DOHH2 (cell line): Measurements from ENCODE around the gene FRYL.

Experiments used
- H3F3A ChIP-seq: fragments of 200-600 bp; sonication (generic), shearing (Covaris generic); 2 replicates; pipeline ENCODE4 v1.6.0; 2016; ENCODE audit warnings: antibody characterized with exemption, mild to moderate bottlenecking; ENCODE audit not compliant: control insufficient read depth, insufficient read depth
- H3K27ac ChIP-seq: fragments of 200-600 bp; sonication (generic); 2 replicates; pipeline ENCODE4 v1.5.1; 2014; ENCODE audit warnings: low read depth, mild to moderate bottlenecking, low read length, moderate library complexity
- H3K27me3 ChIP-seq: fragments of 200-600 bp; sonication (generic); 2 replicates; pipeline ENCODE4 v1.6.1; 2014; ENCODE audit warnings: mild to moderate bottlenecking, low read length, mixed read lengths; ENCODE audit not compliant: control insufficient read depth
- H3K36me3 ChIP-seq: fragments of 200-600 bp; sonication (generic); 2 replicates; pipeline ENCODE4 v1.6.1; 2014; ENCODE audit warnings: mild to moderate bottlenecking, low read length, moderate library complexity, mixed read lengths; ENCODE audit not compliant: control insufficient read depth
- H3K4me1 ChIP-seq: fragments of 200-600 bp; sonication (generic); 2 replicates; pipeline ENCODE4 v1.6.1; 2014; ENCODE audit warnings: mild to moderate bottlenecking, low read length, mixed read lengths; ENCODE audit not compliant: control insufficient read depth
- H3K4me2 ChIP-seq: fragments of 200-600 bp; sonication (generic); 2 replicates; pipeline ENCODE4 v1.6.0; 2014; ENCODE audit warnings: mild to moderate bottlenecking, low read length, moderate library complexity
- H3K4me3 ChIP-seq: fragments of 200-600 bp; sonication (generic); 2 replicates; pipeline ENCODE4 v1.5.1; 2014; ENCODE audit warnings: mild to moderate bottlenecking, low read length, mixed read lengths
- H3K79me2 ChIP-seq: fragments of 200-600 bp; sonication (generic); 2 replicates; pipeline ENCODE4 v1.6.1; 2014; ENCODE audit warnings: mild to moderate bottlenecking, low read length, mixed read lengths; ENCODE audit not compliant: control insufficient read depth
- H3K9me2 ChIP-seq: fragments of 200-600 bp; sonication (generic); replicated peaks from 2 replicates; pipeline ENCODE4 v1.6.1; 2014; ENCODE audit warnings: mild to moderate bottlenecking, low read length, mixed read lengths; ENCODE audit not compliant: control insufficient read depth
- H3K9me3 ChIP-seq: fragments of 200-600 bp; sonication (generic); 2 replicates; pipeline ENCODE4 v1.6.1; 2014; ENCODE audit warnings: antibody characterized with exemption, low read length, mixed read lengths; ENCODE audit not compliant: control insufficient read depth, insufficient read depth
- H4K20me1 ChIP-seq: fragments of 200-600 bp; sonication (generic); 2 replicates; pipeline ENCODE4 v1.6.0; 2014; ENCODE audit warnings: low read depth, mild to moderate bottlenecking, antibody characterized with exemption, low read length, moderate library complexity; ENCODE audit not compliant: control insufficient read depth, insufficient read depth
- EZH2phosphoT487 ChIP-seq: fragments of 200-600 bp; sonication (generic); IDR thresholded peaks from 2 replicates; pipeline ENCODE4 v1.6.1; 2017; ENCODE audit warnings: borderline replicate concordance, mild to moderate bottlenecking, antibody characterized with exemption, low read length, moderate library complexity, mixed read lengths
- TF ChIP-seq, protein P1 (sequence below): fragments of 200-600 bp; sonication (generic); IDR thresholded peaks from one replicate; pipeline ENCODE4 v1.5.1; 2014; ENCODE audit warnings: antibody characterized with exemption, mild to moderate bottlenecking, low read depth, low read length; ENCODE audit not compliant: poor library complexity, severe bottlenecking

Gene FRYL

DNA sequence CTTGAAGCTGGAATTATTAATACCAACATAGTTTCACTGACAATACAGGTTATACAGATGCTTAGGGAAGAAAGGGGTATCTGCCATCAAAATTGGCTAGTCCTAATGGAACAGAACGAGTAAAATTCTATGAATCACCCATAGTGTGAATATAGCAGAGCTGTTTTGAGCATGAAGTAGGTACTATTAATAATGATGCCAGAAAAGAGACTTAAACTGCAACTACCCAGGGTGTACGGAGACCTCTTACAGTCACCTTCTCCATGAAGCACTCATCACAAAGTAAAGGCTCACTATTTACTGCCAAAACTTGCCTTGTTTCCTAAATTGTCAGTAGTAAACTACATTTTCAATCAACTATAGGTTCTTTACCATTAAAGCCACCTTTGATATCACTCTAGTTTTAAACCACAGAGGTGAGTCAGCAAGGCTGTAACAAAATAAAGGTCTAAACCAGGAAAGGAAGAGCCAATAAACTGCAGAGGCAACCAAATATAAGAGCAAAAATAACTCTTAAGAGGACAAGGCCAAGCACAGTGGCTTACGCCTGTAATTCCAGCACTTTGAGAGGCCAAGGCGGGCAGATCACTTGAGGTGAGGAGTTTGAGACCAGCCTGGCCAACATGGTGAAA lies 114.4 kb downstream of the FRYL start:
- Histone ChIP-seq H3K4me3 (no peak overlapping the region), H3K9me2 (no peaks in the 10 kb centered on the region), H3K4me2 (no peak overlapping the region), H3K79me2 (peaks cover 28% of the 10 kb centered on the region), H3K4me1 (no peaks in the 10 kb centered on the region), H4K20me1 (no peaks in the 10 kb centered on the region), H3K27me3 (no peaks in the 10 kb centered on the region), H3F3A (no peaks in the 10 kb centered on the region), H3K27ac (no peak overlapping the region), H3K36me3 (peaks cover 2% of the 10 kb centered on the region; the same call in 1 of the 2 replicates), H3K9me3 (no peaks in the 10 kb centered on the region)
- TF ChIP-seq, protein P1, sequence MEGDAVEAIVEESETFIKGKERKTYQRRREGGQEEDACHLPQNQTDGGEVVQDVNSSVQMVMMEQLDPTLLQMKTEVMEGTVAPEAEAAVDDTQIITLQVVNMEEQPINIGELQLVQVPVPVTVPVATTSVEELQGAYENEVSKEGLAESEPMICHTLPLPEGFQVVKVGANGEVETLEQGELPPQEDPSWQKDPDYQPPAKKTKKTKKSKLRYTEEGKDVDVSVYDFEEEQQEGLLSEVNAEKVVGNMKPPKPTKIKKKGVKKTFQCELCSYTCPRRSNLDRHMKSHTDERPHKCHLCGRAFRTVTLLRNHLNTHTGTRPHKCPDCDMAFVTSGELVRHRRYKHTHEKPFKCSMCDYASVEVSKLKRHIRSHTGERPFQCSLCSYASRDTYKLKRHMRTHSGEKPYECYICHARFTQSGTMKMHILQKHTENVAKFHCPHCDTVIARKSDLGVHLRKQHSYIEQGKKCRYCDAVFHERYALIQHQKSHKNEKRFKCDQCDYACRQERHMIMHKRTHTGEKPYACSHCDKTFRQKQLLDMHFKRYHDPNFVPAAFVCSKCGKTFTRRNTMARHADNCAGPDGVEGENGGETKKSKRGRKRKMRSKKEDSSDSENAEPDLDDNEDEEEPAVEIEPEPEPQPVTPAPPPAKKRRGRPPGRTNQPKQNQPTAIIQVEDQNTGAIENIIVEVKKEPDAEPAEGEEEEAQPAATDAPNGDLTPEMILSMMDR: no peak
- TF ChIP-seq EZH2phosphoT487: no peak

DNA sequence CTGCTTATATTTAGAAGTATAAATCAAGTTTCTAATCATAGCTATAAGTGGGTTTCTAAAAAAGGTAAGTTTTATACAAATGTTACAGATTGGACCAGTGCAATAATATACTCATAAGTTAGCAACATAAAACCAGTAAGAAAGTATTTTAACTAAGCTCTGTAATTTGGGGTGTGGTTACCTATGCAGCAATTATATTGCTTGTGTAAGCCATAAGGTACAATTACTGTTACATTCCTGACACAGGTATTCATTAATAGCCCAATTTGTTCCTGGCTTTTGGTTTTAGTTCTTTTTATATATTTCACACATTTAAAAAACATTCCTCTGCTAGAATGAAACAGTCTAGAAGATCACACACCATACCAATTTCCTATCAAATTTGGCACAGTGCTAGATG lies 115.1 kb downstream of the FRYL start:
- H3F3A ChIP-seq: no peaks in the 10 kb centered on the region
- H3K27me3 ChIP-seq: no peaks in the 10 kb centered on the region
- no peaks in the 10 kb centered on the region for H4K20me1 ChIP-seq
- TF ChIP-seq EZH2phosphoT487: no peak
- TF ChIP-seq, protein P1: no peak
- no peak overlapping the region for H3K4me2 ChIP-seq
- H3K36me3 ChIP-seq: no peaks in the 10 kb centered on the region
- H3K4me3 ChIP-seq: no peak overlapping the region
- no peaks in the 10 kb centered on the region for H3K9me3 ChIP-seq
- no peak overlapping the region for H3K27ac ChIP-seq
- H3K4me1 ChIP-seq: 0 out of 2 replicates have a peak, but pooled peaks cover 2% of the 10 kb centered on the region
- H3K79me2 ChIP-seq: peaks cover 25% of the 10 kb centered on the region
- no peaks in the 10 kb centered on the region for H3K9me2 ChIP-seq

DNA sequence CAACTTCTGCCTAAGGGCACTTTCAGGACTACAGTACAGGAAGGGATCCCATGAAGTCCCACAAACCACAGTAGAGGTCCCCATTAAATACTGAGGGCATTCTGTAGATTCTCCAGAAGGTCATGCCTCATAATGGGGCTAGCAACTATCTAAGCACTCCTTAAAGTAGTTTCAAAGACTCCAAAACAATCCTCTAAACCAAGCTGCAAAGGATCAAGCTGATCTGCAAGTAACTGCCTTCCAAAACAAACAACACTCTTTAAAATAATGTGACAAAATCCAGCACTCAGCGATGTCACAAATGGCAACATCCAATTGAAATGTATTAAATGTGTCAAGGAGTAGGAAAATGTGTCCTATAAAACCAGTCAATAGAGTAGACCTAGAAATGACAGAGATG lies 118.7 kb downstream of the FRYL start:
- Histone ChIP-seq H3K36me3 (no peaks in the 10 kb centered on the region), H3K4me3 (no peak overlapping the region), H4K20me1 (no peaks in the 10 kb centered on the region), H3K4me1 (0 out of 2 replicates have a peak, but pooled peaks cover 3% of the 10 kb centered on the region), H3K9me3 (no peaks in the 10 kb centered on the region), H3K9me2 (no peaks in the 10 kb centered on the region), H3K79me2 (peaks cover 31% of the 10 kb centered on the region), H3K27ac (no peak overlapping the region), H3F3A (no peaks in the 10 kb centered on the region), H3K27me3 (no peaks in the 10 kb centered on the region), H3K4me2 (no peak overlapping the region)
- no peak for TF ChIP-seq EZH2phosphoT487
- TF ChIP-seq, protein P1: no peak
